NB4 (cell line): Measurements from ENCODE around the gene FNDC11.

Experiments
- POLR2A ChIP-seq: IDR thresholded peaks from 2 replicates; pipeline ENCODE4 v1.6.1; 2011; ENCODE audit warnings: mild to moderate bottlenecking; ENCODE audit not compliant: insufficient read length; ENCODE audit errors: extremely low read depth
- TF ChIP-seq, protein P1 (sequence below): IDR thresholded peaks from one replicate; pipeline ENCODE4 v1.5.1; 2012; ENCODE audit warnings: low read depth, low read length

- TF ChIP-seq, protein P1, sequence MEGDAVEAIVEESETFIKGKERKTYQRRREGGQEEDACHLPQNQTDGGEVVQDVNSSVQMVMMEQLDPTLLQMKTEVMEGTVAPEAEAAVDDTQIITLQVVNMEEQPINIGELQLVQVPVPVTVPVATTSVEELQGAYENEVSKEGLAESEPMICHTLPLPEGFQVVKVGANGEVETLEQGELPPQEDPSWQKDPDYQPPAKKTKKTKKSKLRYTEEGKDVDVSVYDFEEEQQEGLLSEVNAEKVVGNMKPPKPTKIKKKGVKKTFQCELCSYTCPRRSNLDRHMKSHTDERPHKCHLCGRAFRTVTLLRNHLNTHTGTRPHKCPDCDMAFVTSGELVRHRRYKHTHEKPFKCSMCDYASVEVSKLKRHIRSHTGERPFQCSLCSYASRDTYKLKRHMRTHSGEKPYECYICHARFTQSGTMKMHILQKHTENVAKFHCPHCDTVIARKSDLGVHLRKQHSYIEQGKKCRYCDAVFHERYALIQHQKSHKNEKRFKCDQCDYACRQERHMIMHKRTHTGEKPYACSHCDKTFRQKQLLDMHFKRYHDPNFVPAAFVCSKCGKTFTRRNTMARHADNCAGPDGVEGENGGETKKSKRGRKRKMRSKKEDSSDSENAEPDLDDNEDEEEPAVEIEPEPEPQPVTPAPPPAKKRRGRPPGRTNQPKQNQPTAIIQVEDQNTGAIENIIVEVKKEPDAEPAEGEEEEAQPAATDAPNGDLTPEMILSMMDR = no peak
- TF ChIP-seq POLR2A = no peak
These were observed 34.9 kb upstream of the FNDC11 start for GRCh38 chr20:63518946-63519667.
